ENCODE measurements around the gene CHD6.
A peak's percentile ranks its signal among the peaks of the same experiment; 100 is the strongest.

CHD6 gene

DNA sequence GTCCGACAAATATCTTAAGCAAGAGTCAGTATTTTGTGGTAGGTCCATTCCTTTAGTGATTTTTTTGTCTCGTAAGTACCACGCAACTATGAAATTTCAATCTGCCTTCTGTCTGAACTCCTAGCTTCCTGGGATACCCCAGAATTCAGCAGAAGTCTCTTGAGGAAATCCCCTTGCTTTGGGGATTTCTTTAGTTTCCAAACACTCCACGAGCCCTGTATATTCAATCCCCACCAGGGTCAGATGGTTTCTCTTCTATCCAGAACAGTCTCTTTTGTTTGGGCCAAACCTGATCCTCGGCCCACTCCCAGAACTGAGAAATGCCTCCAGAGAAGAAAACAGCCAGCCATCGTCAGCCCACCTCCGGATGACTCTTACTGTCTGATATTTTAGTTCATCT lies 113.0 kb downstream of the CHD6 start:
- DNase-seq = no peak

DNA sequence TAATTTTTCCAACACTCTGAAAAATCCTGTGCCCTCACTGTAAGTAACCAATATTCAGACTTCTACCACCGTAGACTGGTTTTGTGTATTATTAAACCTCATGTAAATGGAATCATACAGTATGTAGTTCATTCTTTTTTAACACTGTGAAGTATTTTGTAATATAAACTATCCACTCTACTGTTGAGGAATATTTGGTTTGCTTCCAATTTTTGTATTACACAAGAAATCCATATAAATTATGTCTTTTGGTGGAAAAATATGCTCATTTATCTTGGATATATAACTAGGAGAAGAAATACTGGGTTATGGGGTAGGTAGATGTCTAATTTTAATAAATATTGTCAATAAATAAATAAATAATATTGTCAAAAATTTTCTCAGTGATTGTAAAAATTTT lies 116.8 kb downstream of the CHD6 start:
- no peak for DNase-seq

DNA sequence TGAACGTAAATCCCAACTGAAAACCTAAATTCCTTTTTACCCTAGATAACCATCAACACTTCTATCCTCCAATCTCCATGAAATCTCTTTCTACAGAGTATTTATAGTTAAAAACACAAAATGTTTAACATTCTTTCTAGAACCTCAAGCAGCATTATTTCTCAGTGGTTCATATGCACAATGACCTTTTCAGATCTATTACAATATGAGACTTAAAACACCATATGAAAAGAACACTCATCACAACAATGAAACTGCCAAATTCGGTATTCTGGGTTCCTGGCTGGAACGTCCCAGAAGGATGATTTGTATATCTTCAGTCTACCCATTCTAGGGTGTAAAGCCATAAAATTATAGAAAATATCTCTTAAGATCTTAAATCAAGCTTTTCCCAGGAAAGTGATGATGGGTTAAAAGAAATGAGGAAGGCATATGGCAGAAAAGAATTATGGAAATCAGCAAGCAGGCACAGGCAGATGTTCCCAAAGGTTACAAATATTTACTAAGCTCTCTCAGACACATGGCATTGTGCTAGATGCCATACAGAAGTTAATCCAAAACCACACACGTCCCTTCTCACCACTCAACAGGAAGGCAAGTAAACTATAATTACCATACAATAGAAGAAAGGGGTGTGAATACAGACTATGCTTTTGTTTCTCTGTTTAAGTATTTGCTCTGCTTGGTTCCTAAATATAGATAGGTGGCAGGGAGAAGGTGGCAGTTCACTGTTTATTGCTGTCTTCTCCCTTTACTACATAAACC lies 118.0 kb downstream of the CHD6 start:
- no peak for DNase-seq

GRCh38 chr20:41499064-41499463 lies 119.1 kb downstream of the CHD6 start:
- no peak for DNase-seq

GRCh38 chr20:41497186-41497895 lies 120.8 kb downstream of the CHD6 start:
- DNase-seq = no peak

DNA sequence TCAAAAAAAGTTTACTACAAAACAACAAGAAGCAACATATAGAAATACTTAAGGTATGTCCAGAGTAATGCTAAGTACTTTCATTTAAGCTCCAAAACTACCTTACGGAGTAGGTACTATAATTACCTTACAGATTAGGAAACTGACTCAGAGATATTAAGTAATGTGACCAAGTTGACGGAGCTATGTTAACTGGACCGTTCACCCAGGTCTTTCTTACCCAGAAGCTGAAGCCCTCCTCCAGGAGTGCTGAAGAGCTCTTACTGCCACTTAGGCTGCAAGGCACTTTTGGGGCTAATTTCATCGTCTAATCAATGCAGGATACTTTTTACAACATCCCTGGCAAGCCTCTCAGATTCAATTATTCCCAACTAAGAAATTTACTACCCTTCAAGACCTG lies 123.7 kb downstream of the CHD6 start:
- no peak for DNase-seq

GRCh38 chr20:41483553-41483930 lies 134.6 kb downstream of the CHD6 start:
- DNase-seq = no peak

GRCh38 chr20:41482647-41483552 lies 135.3 kb downstream of the CHD6 start:
- no peak for DNase-seq

DNA sequence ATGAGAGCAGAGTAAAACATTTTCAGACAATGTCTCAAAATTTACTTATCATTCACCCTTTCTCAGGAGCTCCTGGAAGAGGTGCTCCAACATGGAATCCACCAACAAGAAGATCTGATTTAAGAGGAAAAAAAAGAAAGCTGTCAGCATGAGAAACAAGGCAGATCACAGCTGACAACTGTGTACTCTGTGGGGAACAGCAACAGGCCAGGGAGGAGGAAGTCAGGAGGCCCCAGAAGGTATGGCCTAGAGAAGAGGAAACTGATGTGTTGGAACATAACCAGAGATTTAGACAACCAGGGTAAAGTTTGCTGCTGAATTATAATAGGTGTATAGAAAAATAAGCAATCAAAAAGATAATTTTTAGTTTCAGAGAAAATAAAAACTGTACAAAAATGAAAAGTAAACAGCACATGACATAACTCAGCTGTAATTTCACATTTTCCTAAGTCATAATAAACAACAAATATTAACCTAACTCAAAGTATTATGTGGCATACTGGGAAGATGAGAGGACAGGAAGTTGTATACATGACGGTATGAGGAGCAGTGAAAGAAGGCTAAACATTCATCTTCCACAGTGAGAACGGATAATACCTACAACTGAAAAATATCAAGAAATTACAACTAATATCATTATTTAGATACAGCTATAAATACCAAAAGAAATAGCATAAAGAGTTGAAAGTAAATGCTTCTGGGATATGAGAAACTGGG lies 138.0 kb downstream of the CHD6 start:
- DNase-seq = no peak

- no peak for DNase-seq
Observed at GRCh38 chr20:41479113-41479512, 139.1 kb downstream of the CHD6 start.

GRCh38 chr20:41478026-41478425 lies 140.2 kb downstream of the CHD6 start:
- no peak for DNase-seq

GRCh38 chr20:41476446-41476845 lies 141.7 kb downstream of the CHD6 start:
- no peak for DNase-seq

DNA sequence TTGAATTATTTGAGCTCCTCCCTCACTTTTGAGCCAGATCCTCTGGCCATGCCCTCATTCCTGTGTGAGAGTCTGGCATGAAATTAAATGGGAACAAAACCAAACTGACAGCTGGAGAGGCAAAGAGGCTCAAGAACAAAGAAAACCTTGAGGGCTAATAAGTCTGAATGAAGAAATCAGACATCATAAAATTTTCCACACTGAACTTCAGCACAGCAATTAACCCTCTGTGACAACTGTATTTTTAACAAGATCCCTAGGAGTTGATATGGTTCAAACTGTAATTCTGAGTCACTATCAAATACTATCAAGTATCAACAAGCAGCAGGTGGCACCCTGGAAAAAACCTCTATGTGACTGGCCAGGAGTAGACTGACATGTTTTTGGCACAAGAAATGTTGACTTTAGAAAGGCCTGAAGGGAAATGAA lies 142.2 kb downstream of the CHD6 start:
- peak; percentile 32 for DNase-seq

DNA sequence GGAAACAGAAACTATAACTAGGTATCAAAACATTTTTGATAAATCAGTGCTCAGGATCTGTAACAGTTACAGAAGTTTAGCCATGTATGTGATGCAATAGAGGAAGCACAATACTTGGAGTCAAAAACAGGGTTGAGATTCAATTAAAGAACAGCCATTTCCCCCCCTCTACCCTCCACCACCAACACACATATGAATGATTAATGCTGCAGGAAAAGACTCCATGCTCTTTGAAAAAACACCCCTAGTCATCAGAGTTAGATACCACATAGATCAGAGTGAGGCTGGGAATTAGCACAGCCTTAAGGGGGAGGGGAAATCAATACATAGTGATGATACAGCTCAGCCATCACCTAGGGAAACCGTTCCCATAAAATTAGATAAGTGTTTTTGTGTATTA lies 142.7 kb downstream of the CHD6 start:
- DNase-seq = no peak

DNA sequence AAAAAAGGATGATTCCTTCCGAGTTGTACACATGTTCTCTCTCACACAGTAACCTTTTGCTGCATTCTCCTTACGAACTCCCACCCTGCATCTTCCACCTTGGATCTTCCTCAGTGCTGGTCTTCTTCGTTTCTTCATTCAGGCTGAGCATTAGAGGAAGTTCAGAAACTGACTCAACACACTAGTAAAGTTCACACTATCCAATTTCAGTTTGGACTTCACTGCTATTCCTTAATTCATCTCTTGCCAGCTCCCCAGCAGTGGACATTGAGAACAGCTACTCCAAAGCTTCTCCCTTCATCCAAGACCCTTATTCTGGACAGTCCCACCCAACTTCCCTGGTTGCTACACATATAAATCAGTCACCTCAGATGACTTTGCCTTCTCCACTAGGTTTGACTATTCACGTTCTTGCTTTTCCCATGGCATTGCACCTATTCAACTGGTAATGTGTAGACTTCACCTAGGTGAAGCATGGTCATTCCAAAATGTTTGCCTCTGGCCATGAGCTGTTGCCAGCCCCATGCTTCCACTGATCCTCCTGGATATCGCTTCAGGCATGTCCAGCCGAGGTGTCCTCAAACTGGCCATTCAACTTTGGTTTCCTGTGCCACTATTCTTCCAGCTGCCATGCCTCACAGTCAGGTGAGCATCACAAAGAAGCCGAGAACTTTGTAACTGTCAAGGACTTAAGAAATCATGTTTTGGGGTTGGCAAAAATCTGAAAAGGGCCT lies 147.6 kb downstream of the CHD6 start:
- DNase-seq = no peak

DNA sequence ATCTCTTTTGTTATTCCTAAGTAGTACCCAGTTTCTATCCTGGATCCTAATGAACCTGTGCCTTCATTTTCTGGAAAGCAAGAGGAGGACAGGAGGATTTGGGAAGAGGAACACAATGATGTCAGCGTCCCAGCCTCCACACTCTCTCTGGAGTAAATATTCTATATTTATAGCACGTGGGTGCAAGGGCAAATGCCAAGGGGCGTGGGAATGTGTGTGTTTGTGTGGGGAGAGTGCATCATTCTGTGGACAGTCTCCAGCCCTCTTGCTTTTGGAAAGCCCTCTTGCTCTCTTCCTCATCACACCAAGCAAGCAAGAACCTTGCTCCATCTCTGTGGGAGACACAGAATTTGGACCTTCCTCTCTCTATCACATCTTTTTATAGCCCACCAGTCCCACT lies 148.3 kb downstream of the CHD6 start:
- no peak for DNase-seq

DNA sequence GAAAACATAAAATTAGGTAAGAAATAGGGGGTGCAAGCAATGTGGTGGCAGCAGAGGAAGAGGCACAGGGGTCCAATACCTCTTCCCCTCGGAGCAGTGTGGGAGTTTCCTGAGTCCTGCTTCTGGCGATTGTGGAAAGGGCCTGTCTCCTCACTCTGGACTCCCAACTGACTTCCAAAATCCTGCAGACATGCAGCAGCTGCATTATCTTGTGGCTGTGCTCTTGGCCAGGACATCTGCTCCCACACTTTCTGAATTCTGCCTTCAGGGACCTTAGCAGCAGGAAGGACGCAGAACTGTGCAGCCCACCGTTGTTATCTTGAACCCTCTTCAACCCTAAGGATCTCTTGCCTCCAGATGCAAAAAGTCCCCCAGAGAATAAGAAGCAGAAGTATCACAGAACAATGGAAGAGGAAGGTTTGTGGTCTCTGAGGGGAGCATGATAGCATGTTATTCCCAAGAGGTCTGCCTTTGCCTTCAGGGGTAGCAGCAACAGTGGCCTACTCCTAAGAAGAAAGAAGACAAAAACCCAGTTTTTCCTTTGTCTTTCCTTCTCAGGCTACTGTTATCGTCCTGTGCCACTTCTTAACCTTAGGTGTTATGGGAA lies 149.1 kb downstream of the CHD6 start:
- DNase-seq = no peak

GRCh38 chr20:41467690-41468089 lies 150.5 kb downstream of the CHD6 start:
- DNase-seq = no peak

DNA sequence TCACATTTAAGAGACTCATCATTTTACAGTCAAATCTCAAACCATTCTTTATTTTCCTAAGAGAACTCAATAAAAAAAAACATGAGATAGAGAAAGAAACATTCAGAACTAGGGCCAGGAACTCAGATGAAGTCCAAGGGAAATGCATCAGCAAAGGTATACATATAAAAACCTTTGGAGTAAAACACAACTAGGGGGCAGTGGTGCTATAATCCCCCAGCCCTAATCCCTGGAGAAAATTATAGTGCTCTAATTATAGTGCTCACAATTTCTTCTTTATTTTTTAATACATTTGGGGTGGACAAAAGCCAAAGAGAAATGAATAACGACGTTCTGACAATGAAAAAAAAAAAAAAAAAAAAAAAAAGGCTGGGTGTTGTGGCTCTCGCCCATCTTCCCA lies 151.0 kb downstream of the CHD6 start:
- DNase-seq = no peak

DNA sequence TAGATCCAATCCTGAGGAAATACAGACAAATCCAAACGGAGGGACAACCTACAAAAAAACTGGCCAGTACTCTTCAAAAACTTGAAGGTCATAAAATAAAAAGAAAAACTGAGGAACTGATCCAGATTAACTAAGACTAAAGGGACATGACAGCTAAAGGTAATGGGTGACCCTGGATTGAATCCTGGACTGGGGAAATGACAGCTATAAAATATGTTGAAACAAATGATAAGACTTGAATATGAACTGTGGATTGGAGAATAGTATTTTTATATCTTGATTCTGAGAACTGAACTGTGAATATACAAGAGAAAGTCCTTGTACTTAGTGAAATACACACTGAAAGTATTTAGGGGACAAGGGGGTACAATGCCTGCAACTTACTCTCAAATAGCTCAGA lies 154.6 kb downstream of the CHD6 start:
- DNase-seq = no peak

DNA sequence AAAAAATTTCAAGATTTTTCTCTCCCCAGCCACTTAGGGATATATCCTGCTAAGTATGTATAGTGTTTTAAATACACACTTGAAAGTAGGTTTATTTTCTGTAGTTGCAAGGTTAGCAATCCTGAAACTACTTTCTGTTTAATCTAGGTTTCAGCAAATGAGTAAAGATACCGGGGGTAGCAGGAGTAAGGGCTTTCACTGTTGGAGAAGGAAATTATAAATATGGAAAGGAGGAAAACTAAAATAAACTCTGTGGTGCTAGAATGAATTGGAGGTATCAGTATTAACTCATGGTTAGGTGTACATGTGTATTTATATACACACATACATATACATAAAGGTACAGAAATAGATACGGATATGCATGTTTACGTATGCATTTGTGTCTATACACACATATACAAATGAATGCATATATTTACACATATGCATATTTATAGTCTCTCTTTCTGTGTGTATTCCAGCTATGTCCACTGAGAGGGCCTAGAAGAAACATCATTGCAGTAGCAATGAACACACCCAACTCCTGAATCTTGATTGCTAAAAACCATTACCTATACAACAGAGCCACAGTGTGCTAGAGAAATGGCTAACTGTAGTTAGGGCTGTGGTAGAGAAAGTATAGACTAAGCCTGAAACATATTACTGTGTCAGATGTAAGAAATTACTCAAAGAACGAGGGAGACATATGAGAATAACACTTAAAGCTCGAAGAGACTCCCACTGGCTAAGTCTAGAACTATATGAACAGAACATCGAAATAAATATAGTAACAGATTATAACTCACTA lies 155.6 kb downstream of the CHD6 start:
- DNase-seq = no peak

All from NCI-H1694 (cell line).